IPS-18a (cell line): ENCODE results near the gene DBNDD1.
A peak's percentile ranks its signal among the peaks of the same experiment; 100 is the strongest.
"Not testable (repeated sequence)": the region's sequence is repeated elsewhere in the genome, so short reads cannot be mapped to it uniquely, and the experiment has no call there.

Experiments used
- H3K27ac ChIP-seq: one replicate; pipeline ENCODE4 v1.5.1; 2013; ENCODE audit warnings: low read length
- H3K27me3 ChIP-seq: one replicate; pipeline ENCODE4 v1.6.1; 2013; ENCODE audit warnings: mild to moderate bottlenecking, low read length; ENCODE audit not compliant: control insufficient read depth, insufficient read depth
- H3K36me3 ChIP-seq: one replicate; pipeline ENCODE4 v1.6.1; 2013; ENCODE audit warnings: low read depth, low read length; ENCODE audit not compliant: control insufficient read depth
- H3K4me1 ChIP-seq: one replicate; pipeline ENCODE4 v1.6.1; 2013; ENCODE audit warnings: low read depth, low read length; ENCODE audit not compliant: control insufficient read depth
- H3K4me3 ChIP-seq: one replicate; pipeline ENCODE4 v1.5.1; 2013; ENCODE audit warnings: low read length
- H3K9ac ChIP-seq: one replicate; pipeline ENCODE4 v1.6.1; 2013; ENCODE audit warnings: mild to moderate bottlenecking, low read length, moderate library complexity
- H3K9me3 ChIP-seq: one replicate; pipeline ENCODE4 v1.6.1; 2013; ENCODE audit warnings: low read depth, low read length; ENCODE audit not compliant: control insufficient read depth

The DBNDD1 gene

DNA sequence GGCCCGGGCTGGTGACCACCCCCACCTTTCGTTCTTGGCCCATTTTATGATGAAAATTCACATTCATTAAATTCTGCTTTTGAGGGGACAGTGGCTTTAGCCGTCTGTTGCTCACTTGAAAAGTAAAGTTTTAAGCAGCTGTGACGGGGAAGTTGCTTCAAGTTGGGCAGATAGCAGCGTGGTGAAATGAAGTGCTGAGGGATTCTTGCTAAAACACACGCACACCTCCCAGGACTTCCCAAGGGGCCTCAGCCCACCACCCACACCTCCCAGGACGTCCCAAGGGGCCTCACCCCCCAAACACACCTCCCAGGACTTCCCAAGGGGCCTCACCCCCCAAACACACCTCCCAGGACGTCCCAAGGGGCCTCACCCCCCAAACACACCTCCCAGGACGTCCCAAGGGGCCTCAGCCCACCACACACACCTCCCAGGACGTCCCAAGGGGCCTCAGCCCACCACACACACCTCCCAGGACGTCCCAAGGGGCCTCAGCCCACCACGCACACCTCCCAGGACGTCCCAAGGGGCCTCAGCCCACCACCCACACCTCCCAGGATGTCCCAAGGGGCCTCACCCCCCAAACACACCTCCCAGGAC lies 11.5 kb downstream of the DBNDD1 start:
- not testable (repeated sequence) for H3K9me3 ChIP-seq, H3K27me3 ChIP-seq, H3K4me1 ChIP-seq, H3K4me3 ChIP-seq, H3K36me3 ChIP-seq, H3K9ac ChIP-seq, H3K27ac ChIP-seq

GRCh38 chr16:90007015-90007414 lies 12.2 kb downstream of the DBNDD1 start:
- no peaks in the 10 kb centered on the region for H3K9me3 ChIP-seq
- no peaks in the 10 kb centered on the region for H3K4me1 ChIP-seq
- H3K9ac ChIP-seq = no peak overlapping the region
- H3K4me3 ChIP-seq = no peak overlapping the region
- H3K27ac ChIP-seq = no peak overlapping the region
- H3K27me3 ChIP-seq = no peaks in the 10 kb centered on the region
- no peaks in the 10 kb centered on the region for H3K36me3 ChIP-seq

DNA sequence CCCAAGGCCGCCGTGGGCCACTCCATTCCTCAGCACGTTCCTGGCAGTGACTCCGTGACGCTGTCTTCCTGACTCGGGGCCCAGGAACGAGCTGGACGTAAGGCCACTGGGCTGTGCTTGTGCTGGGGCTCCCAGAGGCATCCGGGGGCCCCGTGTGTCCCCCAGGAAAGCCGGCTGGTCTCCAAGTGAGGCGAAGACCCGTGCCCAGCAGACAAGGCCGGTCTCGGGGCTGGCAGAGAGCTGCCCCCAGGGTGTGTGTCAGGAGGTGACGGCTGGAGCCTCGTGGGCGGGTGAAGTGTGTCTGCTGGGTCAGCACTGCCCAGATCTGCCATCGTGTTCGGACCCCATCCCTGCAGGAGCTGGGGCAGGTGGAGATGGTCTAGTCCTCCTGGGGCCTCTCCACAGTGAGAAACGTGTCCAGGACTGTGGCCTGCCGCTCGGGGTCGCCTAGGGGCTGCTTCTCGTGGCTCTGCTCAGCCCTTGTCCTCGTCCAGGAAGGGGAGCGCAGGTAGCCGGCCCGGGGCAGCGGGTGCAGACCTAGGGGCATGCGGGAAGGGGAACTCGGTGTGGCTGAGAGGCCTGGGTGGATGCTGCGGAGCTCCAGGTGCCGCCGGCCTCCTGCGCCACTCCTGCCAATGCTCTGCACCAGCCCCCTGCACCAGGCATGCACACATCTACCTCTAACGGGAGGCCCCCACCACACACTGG lies 13.1 kb downstream of the DBNDD1 start:
- Histone ChIP-seq H3K27me3 (no peaks in the 10 kb centered on the region), H3K4me1 (no peaks in the 10 kb centered on the region), H3K36me3 (no peaks in the 10 kb centered on the region), H3K9ac (no peak overlapping the region), H3K9me3 (no peaks in the 10 kb centered on the region), H3K27ac (no peak overlapping the region), H3K4me3 (no peak overlapping the region)

- Histone ChIP-seq H3K9me3 (no peaks in the 10 kb centered on the region), H3K27ac (no peak overlapping the region), H3K36me3 (no peaks in the 10 kb centered on the region), H3K4me3 (no peak overlapping the region), H3K4me1 (no peaks in the 10 kb centered on the region), H3K9ac (no peak overlapping the region), H3K27me3 (no peaks in the 10 kb centered on the region)
Measured at GRCh38 chr16:90004577-90004976, 14.7 kb downstream of the DBNDD1 start.

- Histone ChIP-seq H3K4me1 (no peaks in the 10 kb centered on the region), H3K27me3 (no peaks in the 10 kb centered on the region), H3K4me3 (no peak overlapping the region), H3K9me3 (no peaks in the 10 kb centered on the region), H3K36me3 (no peaks in the 10 kb centered on the region), H3K27ac (no peak overlapping the region), H3K9ac (no peak overlapping the region)
Measured at GRCh38 chr16:90002759-90003158, 16.5 kb downstream of the DBNDD1 start.

GRCh38 chr16:90001761-90002503 lies 17.3 kb downstream of the DBNDD1 start:
- no peak overlapping the region for H3K27ac ChIP-seq
- H3K27me3 ChIP-seq = no peaks in the 10 kb centered on the region
- no peaks in the 10 kb centered on the region for H3K36me3 ChIP-seq
- no peak overlapping the region for H3K4me3 ChIP-seq
- no peaks in the 10 kb centered on the region for H3K9me3 ChIP-seq
- H3K9ac ChIP-seq = no peak overlapping the region
- no peaks in the 10 kb centered on the region for H3K4me1 ChIP-seq

GRCh38 chr16:90000733-90001427 lies 18.4 kb downstream of the DBNDD1 start:
- no peaks in the 10 kb centered on the region for H3K9me3 ChIP-seq
- no peaks in the 10 kb centered on the region for H3K27me3 ChIP-seq
- no peak overlapping the region for H3K9ac ChIP-seq
- no peak overlapping the region for H3K4me3 ChIP-seq
- no peaks in the 10 kb centered on the region for H3K4me1 ChIP-seq
- H3K27ac ChIP-seq = no peak overlapping the region
- no peaks in the 10 kb centered on the region for H3K36me3 ChIP-seq

GRCh38 chr16:89999831-90000574 lies 19.3 kb downstream of the DBNDD1 start:
- H3K27ac ChIP-seq = no peak overlapping the region
- H3K9ac ChIP-seq = no peak overlapping the region
- H3K9me3 ChIP-seq = peaks cover 4% of the 10 kb centered on the region
- H3K4me1 ChIP-seq = no peaks in the 10 kb centered on the region
- H3K36me3 ChIP-seq = peaks cover 4% of the 10 kb centered on the region
- H3K4me3 ChIP-seq = no peak overlapping the region
- H3K27me3 ChIP-seq = no peaks in the 10 kb centered on the region

GRCh38 chr16:89996178-89996489 lies 23.1 kb downstream of the DBNDD1 start:
- no peaks in the 10 kb centered on the region for H3K27me3 ChIP-seq
- H3K9ac ChIP-seq = peak overlapping the region; percentile 38
- H3K9me3 ChIP-seq = peaks cover 12% of the 10 kb centered on the region
- H3K36me3 ChIP-seq = peaks cover 33% of the 10 kb centered on the region
- H3K4me1 ChIP-seq = no peaks in the 10 kb centered on the region
- no peak overlapping the region for H3K4me3 ChIP-seq
- peak overlapping the region; percentile 52 for H3K27ac ChIP-seq

GRCh38 chr16:89995475-89996177 lies 23.6 kb downstream of the DBNDD1 start:
- H3K27me3 ChIP-seq, H3K4me1 ChIP-seq, H3K4me3 ChIP-seq: not testable (repeated sequence)
- peaks cover 38% of the 10 kb centered on the region for H3K36me3 ChIP-seq
- peak overlapping the region; percentile 52 for H3K27ac ChIP-seq
- peak overlapping the region; percentile 38 for H3K9ac ChIP-seq
- H3K9me3 ChIP-seq = peaks cover 12% of the 10 kb centered on the region
